ENCODE results near the gene MYBBP1A. TPM values are rescaled to one million over a fixed set of nuclear protein-coding genes. Genes with fewer than 3 reads are reported as not detected.

MYBBP1A gene
- total and polyA plus RNA-seq, 4 donors = 12.2 to 23.3 (median 20.0) TPM

DNA sequence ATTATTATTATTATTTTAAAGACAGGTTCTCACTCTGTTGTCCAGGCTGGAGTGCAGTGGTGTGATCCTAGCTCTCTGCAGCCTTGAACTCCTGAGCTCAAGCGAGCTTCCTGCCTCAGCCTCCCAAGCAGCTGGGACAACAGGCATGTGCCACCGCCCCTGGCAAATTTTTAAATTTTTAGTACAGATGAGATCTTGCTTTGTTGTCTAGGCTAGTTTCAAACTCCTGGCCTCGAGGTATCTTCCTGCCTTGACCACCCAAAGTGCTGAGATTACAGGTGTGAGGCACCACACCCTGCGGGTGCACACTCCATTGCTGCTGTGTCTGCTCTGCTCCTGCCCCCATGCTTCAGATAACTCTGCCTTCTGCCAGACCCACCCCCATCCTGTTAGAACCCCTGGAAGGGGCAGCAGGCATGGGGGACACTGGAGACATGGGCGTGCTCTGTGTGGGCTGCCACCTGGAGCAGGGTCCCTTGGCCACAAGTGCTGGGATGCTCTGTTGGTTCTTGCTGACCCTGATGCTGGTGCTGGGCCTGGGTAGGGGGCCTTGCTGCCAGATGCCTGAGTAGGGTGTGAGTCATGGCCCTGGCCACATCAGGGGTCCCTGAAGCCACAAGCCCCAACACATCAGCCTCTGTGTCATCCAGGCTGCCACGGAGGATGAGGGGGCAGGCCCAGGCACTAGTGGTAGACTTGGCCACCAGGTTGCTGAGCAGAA, 2.6 kb upstream of the MYBBP1A start:
- H3K4me3 ChIP-seq (ENCODE audit: low read depth in 1 of 3, low read length in 3 of 3) = no peak overlapping the region
- 92% methylated on average over 6 of the region's 6 CpGs for WGBS
- DNase-seq (ENCODE audit: low spot score) = no peak

DNA sequence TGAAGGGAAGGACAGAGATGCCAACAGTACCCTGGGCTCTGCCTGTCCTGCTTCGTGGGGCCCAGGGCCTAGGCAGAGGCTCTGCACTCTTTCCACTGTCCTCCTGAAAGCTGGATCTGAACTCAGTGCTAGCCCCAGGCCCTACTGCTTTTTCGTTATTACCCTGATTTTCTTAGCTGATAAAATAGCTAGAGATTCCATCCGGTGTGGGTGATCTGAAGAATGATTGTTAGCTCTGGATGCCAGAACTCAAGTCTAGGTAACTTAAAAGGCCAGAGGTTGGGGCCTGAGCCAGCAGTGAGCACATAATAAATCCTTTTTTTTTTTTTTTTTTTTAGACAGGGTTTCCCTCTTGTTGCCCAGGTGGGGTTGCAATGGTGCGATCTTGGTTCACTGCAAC, 1.8 kb upstream of the MYBBP1A start:
- Histone ChIP-seq H3K27me3 (ENCODE audit: control insufficient read depth in 4 of 4, insufficient read depth in 4 of 4, low read length in 3 of 4) (no peaks in the 10 kb centered on the region), H3K4me3 (ENCODE audit: low read depth in 1 of 3, low read length in 3 of 3) (no peak overlapping the region), H3K4me1 (ENCODE audit: control insufficient read depth in 4 of 4, insufficient read depth in 4 of 4, low read length in 3 of 4) (peaks cover 2 to 25% (median 12%) of the 10 kb centered on the region in 4 donors), H3K9ac (ENCODE audit: low read depth in 1 of 2, low read length in 2 of 2) (no peak overlapping the region), H3K36me3 (ENCODE audit: control insufficient read depth in 4 of 4, insufficient read depth in 3 of 4, low read depth in 1 of 4, low read length in 3 of 4) (peaks cover under 1 to 12% (median 7%) of the 10 kb centered on the region in 4 donors), H3K27ac (ENCODE audit: low read depth in 1 of 2, low read length in 2 of 2) (no peak overlapping the region), H3K9me3 (ENCODE audit: control insufficient read depth in 4 of 4, low read length in 3 of 4) (no peaks in the 10 kb centered on the region)
- WGBS = 74% methylated on average over 4 of the region's 4 CpGs
- no peak for TF ChIP-seq TAF1 (conservative IDR thresholded peaks at IDR 0.05)
- no peak for DNase-seq (ENCODE audit: low spot score)

More for the DNA sequence above, 2.6 kb upstream of the MYBBP1A start:
- no peak overlapping the region for H3K9ac ChIP-seq (ENCODE audit: low read depth in 1 of 2, low read length in 2 of 2)
- no peak overlapping the region for H3K27ac ChIP-seq (ENCODE audit: low read depth in 1 of 2, low read length in 2 of 2)
- TF ChIP-seq, protein P1, sequence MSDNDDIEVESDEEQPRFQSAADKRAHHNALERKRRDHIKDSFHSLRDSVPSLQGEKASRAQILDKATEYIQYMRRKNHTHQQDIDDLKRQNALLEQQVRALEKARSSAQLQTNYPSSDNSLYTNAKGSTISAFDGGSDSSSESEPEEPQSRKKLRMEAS (IDR thresholded peaks at IDR 0.05) = no peak
- TF ChIP-seq, protein P2, sequence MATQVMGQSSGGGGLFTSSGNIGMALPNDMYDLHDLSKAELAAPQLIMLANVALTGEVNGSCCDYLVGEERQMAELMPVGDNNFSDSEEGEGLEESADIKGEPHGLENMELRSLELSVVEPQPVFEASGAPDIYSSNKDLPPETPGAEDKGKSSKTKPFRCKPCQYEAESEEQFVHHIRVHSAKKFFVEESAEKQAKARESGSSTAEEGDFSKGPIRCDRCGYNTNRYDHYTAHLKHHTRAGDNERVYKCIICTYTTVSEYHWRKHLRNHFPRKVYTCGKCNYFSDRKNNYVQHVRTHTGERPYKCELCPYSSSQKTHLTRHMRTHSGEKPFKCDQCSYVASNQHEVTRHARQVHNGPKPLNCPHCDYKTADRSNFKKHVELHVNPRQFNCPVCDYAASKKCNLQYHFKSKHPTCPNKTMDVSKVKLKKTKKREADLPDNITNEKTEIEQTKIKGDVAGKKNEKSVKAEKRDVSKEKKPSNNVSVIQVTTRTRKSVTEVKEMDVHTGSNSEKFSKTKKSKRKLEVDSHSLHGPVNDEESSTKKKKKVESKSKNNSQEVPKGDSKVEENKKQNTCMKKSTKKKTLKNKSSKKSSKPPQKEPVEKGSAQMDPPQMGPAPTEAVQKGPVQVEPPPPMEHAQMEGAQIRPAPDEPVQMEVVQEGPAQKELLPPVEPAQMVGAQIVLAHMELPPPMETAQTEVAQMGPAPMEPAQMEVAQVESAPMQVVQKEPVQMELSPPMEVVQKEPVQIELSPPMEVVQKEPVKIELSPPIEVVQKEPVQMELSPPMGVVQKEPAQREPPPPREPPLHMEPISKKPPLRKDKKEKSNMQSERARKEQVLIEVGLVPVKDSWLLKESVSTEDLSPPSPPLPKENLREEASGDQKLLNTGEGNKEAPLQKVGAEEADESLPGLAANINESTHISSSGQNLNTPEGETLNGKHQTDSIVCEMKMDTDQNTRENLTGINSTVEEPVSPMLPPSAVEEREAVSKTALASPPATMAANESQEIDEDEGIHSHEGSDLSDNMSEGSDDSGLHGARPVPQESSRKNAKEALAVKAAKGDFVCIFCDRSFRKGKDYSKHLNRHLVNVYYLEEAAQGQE (IDR thresholded peaks at IDR 0.05) = no peak
- TF ChIP-seq TAF1 (conservative IDR thresholded peaks at IDR 0.05) (no peak), RXRA (IDR thresholded peaks at IDR 0.05) (no peak), NR2F2 (IDR thresholded peaks at IDR 0.05) (no peak), FOXA1 (IDR thresholded peaks at IDR 0.05) (no peak), EGR1 (IDR thresholded peaks at IDR 0.05; ENCODE audit: low read depth in 2 of 2) (no peak), JUND (IDR thresholded peaks at IDR 0.05) (no peak), HNF4G (IDR thresholded peaks at IDR 0.05) (no peak), FOXA2 (IDR thresholded peaks at IDR 0.05) (no peak), HNF4A (conservative IDR thresholded peaks at IDR 0.05) (no peak), SP1 (IDR thresholded peaks at IDR 0.05) (no peak), RAD21 (IDR thresholded peaks at IDR 0.05) (no peak), GABPA (IDR thresholded peaks at IDR 0.05 in 1 of 2, conservative IDR thresholded peaks at IDR 0.05 in 1 of 2) (no peak), YY1 (IDR thresholded peaks at IDR 0.05) (no peak)
- TF ChIP-seq, protein P3, sequence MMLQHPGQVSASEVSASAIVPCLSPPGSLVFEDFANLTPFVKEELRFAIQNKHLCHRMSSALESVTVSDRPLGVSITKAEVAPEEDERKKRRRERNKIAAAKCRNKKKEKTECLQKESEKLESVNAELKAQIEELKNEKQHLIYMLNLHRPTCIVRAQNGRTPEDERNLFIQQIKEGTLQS (IDR thresholded peaks at IDR 0.05) = no peak
- TF ChIP-seq, protein P4, sequence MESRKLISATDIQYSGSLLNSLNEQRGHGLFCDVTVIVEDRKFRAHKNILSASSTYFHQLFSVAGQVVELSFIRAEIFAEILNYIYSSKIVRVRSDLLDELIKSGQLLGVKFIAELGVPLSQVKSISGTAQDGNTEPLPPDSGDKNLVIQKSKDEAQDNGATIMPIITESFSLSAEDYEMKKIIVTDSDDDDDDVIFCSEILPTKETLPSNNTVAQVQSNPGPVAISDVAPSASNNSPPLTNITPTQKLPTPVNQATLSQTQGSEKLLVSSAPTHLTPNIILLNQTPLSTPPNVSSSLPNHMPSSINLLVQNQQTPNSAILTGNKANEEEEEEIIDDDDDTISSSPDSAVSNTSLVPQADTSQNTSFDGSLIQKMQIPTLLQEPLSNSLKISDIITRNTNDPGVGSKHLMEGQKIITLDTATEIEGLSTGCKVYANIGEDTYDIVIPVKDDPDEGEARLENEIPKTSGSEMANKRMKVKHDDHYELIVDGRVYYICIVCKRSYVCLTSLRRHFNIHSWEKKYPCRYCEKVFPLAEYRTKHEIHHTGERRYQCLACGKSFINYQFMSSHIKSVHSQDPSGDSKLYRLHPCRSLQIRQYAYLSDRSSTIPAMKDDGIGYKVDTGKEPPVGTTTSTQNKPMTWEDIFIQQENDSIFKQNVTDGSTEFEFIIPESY (IDR thresholded peaks at IDR 0.05) = no peak
- H3K27me3 ChIP-seq (ENCODE audit: control insufficient read depth in 4 of 4, insufficient read depth in 4 of 4, low read length in 3 of 4) = no peaks in the 10 kb centered on the region
- H3K4me1 ChIP-seq (ENCODE audit: control insufficient read depth in 4 of 4, insufficient read depth in 4 of 4, low read length in 3 of 4) = peaks cover 2 to 25% (median 12%) of the 10 kb centered on the region in 4 donors
- peaks cover 0 to 7% (median 2%) of the 10 kb centered on the region in 4 donors for H3K36me3 ChIP-seq (ENCODE audit: control insufficient read depth in 4 of 4, insufficient read depth in 3 of 4, low read depth in 1 of 4, low read length in 3 of 4)
- no peaks in the 10 kb centered on the region for H3K9me3 ChIP-seq (ENCODE audit: control insufficient read depth in 4 of 4, low read length in 3 of 4)

Data from liver (tissue), 9 donors.